Neutrophil (primary cell): Measurements from ENCODE around the gene TBC1D24.

Experiments
- H3K27ac ChIP-seq: fragments of 200-600 bp; sonication (generic); 2 replicates; pipeline ENCODE4 v1.5.1; 2016; ENCODE audit warnings: mild to moderate bottlenecking, moderate library complexity
- H3K27me3 ChIP-seq: fragments of 200-600 bp; sonication (generic); 2 replicates; pipeline ENCODE4 v1.6.0; 2016; ENCODE audit warnings: mild to moderate bottlenecking
- H3K36me3 ChIP-seq: fragments of 200-600 bp; sonication (generic); 2 replicates; pipeline ENCODE4 v1.5.1; 2017
- H3K4me1 ChIP-seq, 2 experiments: fragments of 200-600 bp in 1 of 2; sonication (generic) in 1 of 2; 1 replicate in 1 of 2; 2 replicates in 1 of 2; pipeline versions ENCODE4 v1.5.1 to v1.6.1; 2013 to 2016; ENCODE audit warnings: low read depth in 1 of 2, low read length in 1 of 2, mild to moderate bottlenecking in 1 of 2, moderate library complexity in 1 of 2; ENCODE audit not compliant: control insufficient read depth in 1 of 2, insufficient read depth in 1 of 2
- H3K4me3 ChIP-seq, 2 experiments: fragments of 200-600 bp in 1 of 2; sonication (generic) in 1 of 2; 1 replicate in 1 of 2; 2 replicates in 1 of 2; pipeline ENCODE4 v1.5.1; 2013 to 2016; ENCODE audit warnings: low read depth in 1 of 2, low read length in 1 of 2, mild to moderate bottlenecking in 1 of 2, moderate library complexity in 1 of 2
- H3K9me3 ChIP-seq: fragments of 200-600 bp; sonication (generic); 2 replicates; pipeline ENCODE4 v1.5.1; 2016
- TF ChIP-seq, protein P1 (sequence below): fragments of 200-600 bp; sonication (generic); IDR thresholded peaks from 2 replicates; pipeline ENCODE4 v1.5.1; 2016; ENCODE audit warnings: antibody characterized with exemption

Gene TBC1D24

DNA sequence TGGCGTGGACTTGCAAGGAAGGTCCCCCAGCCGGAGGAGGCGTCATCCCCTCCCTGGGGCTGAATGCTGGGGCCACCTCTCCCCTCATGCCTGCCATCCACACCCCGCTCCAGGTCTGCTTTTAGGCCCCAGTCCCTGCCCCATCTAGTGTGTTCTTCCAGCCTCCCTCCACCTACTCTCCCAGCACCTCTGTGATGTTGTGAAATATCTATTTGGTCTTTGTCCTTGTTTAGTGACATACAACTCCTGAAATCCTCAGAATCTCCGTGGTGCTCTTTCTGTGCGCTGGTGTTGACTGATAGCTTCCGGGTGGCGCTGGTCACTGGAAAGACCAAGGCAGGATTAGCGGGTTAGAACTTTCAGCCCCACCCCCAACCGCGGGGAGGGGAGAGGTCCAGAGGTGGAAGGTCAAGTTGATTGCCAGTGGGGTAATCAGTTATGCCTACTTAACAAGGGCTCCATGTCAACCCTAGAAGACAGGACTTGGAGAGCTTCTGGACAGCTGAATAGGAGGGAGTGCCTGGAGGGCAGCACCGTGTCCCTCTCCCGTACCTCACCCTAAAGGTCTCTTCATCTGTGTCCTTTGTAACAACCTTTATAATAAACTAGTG is 10.1 kb downstream of the TBC1D24 start:
- Histone ChIP-seq H3K36me3 (no peaks in the 10 kb centered on the region), H3K4me1 (peaks cover 16 to 21% of the 10 kb centered on the region in 2 experiments), H3K27ac (no peak overlapping the region), H3K4me3 (no peak overlapping the region), H3K27me3 (peaks cover 14% of the 10 kb centered on the region), H3K9me3 (no peaks in the 10 kb centered on the region)
- TF ChIP-seq, protein P1, sequence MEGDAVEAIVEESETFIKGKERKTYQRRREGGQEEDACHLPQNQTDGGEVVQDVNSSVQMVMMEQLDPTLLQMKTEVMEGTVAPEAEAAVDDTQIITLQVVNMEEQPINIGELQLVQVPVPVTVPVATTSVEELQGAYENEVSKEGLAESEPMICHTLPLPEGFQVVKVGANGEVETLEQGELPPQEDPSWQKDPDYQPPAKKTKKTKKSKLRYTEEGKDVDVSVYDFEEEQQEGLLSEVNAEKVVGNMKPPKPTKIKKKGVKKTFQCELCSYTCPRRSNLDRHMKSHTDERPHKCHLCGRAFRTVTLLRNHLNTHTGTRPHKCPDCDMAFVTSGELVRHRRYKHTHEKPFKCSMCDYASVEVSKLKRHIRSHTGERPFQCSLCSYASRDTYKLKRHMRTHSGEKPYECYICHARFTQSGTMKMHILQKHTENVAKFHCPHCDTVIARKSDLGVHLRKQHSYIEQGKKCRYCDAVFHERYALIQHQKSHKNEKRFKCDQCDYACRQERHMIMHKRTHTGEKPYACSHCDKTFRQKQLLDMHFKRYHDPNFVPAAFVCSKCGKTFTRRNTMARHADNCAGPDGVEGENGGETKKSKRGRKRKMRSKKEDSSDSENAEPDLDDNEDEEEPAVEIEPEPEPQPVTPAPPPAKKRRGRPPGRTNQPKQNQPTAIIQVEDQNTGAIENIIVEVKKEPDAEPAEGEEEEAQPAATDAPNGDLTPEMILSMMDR: no peak

DNA sequence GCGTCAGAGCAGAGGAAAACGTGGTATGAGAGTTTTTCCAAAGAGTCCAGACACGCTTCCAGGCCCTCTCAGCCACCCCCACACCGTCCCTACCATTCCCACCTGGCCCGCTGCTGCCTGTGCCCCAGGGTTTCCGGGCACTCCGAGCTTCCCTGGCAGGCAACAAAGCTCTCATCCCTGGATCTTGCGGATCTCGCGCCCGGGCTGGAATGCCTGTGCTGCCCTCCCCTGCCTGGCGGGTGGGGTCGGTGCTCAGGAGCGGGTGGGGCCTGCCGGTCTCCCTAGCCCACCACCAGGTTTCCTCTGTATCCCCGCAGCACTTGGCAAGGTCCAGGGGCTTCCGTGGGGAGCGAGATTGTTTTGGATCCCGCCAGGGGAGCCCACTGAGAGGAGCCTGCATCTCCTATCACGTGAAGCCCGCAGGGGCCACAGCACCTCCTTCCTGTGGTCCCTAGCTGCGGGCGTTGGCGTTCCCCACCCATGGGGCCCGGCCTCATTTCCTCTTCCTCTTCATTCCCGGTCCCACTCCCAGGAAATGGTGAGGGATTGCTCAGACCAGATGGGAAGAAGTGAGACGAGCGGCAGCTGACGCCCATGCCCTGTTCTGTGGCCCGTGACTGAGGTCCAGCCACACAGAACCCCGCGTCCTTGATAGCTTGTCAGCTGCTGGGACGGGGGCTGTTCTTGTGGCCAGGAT is 11.0 kb downstream of the TBC1D24 start:
- TF ChIP-seq, protein P1: no peak
- H3K36me3 ChIP-seq: no peaks in the 10 kb centered on the region
- H3K4me1 ChIP-seq: peaks cover 16 to 21% of the 10 kb centered on the region in 2 experiments
- no peak overlapping the region for H3K4me3 ChIP-seq
- H3K9me3 ChIP-seq: no peaks in the 10 kb centered on the region
- peaks cover 14% of the 10 kb centered on the region for H3K27me3 ChIP-seq
- no peak overlapping the region for H3K27ac ChIP-seq

DNA sequence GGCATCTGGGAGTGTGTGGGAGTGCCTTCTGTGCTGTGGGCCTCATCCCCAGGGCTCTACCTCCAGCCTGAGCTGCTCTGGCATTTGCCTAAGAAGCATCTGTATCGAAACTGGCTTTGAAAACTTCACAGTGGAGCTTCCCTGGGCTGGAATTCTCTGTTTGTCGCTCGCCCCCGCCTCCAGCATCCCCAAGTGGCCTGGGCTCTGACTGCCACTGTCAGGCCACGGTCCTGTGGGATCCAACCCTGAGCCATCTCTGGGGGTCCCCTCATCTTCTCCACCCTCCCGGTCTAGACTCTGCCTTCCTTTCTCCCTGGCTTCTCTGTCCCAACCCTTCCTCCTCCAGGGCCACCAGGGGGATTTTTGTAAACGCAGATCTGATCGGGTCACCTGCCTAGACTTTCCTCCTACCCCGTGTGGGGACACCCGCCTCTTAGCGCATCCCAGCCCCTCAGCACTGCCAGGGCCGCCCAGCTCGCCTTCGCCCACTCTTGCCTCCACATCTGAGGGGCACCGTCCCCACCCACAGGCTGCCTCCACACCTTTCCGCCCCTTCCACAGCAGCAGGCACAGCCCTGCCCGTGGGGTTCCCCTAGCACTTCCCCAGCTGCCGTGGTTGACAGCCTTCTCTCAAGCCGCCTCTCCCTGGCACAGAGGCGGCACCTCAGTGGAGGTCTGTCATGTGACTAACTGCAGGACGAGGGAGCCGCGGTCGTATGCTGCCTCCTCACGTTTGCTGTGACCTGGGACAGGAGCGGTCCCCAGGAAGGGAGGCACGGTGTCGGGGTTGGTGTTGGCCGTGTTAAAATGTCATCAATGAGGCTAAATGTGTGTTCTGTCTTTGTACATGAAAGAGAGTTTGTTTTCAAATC is 12.0 kb downstream of the TBC1D24 start:
- Histone ChIP-seq H3K27me3 (peaks cover 14% of the 10 kb centered on the region), H3K4me1 (peaks cover 16 to 21% of the 10 kb centered on the region in 2 experiments), H3K36me3 (no peaks in the 10 kb centered on the region), H3K4me3 (no peak overlapping the region), H3K9me3 (no peaks in the 10 kb centered on the region), H3K27ac (peak overlapping the region; percentile 20)
- TF ChIP-seq, protein P1: no peak

DNA sequence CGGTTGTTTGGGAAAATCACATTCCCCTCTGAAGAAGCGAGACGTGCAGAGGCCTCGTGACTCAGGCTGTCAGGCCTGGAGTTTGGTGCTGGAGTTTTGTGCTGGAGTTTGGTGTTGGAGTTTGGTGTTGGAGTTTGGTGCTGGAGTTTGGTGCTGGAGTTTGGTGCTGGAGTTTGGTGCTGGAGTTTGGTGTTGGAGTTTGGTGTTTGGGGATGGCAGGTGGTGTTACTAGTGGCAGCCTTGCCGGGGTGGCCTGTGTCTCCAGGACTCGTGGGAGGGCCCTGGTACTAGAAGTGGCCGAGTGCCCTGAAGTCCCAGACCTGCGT is 12.6 kb downstream of the TBC1D24 start:
- no peak overlapping the region for H3K4me3 ChIP-seq
- H3K27ac ChIP-seq: peak overlapping the region; percentile 20
- peaks cover 16 to 21% of the 10 kb centered on the region in 2 experiments for H3K4me1 ChIP-seq
- H3K27me3 ChIP-seq: peaks cover 14% of the 10 kb centered on the region
- H3K9me3 ChIP-seq: no peaks in the 10 kb centered on the region
- no peaks in the 10 kb centered on the region for H3K36me3 ChIP-seq
- TF ChIP-seq, protein P1: no peak

DNA sequence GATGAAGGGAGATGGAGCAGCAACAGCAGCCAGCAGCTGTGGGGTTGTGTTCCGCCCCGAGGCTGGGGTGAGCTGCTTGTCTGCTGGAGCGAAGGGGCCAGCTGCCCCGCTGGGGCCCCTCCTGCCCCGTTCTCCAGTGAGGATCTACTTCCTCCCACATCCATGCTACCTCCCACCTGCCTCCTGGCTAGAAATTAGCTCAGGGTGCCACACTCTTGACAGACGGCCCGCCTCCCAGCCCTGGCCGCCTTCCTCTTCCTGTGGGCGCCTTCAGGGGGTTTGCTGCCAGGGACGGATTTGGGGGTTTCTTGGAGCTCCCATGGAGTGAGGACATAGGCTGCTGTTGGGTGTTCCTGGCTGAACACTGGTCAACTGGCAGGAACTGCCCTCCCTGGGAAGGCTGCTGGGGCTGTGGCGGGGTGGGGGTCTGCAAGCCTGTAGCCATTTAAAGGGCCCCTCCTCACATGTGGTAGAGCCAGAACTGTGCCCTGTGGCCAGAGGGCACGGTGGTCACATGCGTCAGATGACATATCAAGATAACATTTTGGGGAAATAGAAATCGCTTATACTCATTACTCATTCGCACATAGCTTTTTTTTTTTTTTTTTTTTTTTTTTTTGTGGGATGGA is 13.1 kb downstream of the TBC1D24 start:
- Histone ChIP-seq H3K27me3 (peaks cover 14% of the 10 kb centered on the region), H3K4me3 (no peak overlapping the region), H3K4me1 (peaks cover 16 to 21% of the 10 kb centered on the region in 2 experiments), H3K36me3 (no peaks in the 10 kb centered on the region), H3K9me3 (no peaks in the 10 kb centered on the region), H3K27ac (no peak overlapping the region)
- TF ChIP-seq, protein P1: no peak
